Caco-2 (cell line): ENCODE results near the gene ZFHX3. TPM values are rescaled to one million over a fixed set of nuclear protein-coding genes. Genes with fewer than 3 reads are reported as not detected.

Experiments used
- BruUV-seq: library from RNA; stranded (reverse); fragments of 400-500 nt; replicated peaks from 2 replicates; lab custom pipeline; 2021; lab: Mats Ljungman, UMichigan
- CTCF ChIA-PET: fragments of 300-600 bp; sonication (Branson Sonifier 250); formaldehyde crosslinking; loops from one replicate; lab custom pipeline; 2022; ENCODE audit warnings: antibody characterized with exemption; lab: Charles Lee
- POLR2A ChIA-PET: fragments of 300-600 bp; sonication (Branson Sonifier 250); formaldehyde crosslinking; loops from one replicate; lab custom pipeline; 2022; ENCODE audit warnings: antibody characterized with exemption; lab: Charles Lee
- DNase-seq, 2 experiments: peaks; one replicate each; pipeline versions ENCODE4 v3.0.0 to v3.0.0-alpha.2; 2020 to 2022
- H3K27me3 ChIP-seq: replicated peaks from 2 replicates; pipeline ENCODE4 v1.6.0; 2011; ENCODE audit warnings: low read length; ENCODE audit not compliant: control insufficient read depth, insufficient read depth
- H3K36me3 ChIP-seq: 2 replicates; pipeline ENCODE4 v1.5.1; 2011; ENCODE audit warnings: low read length; ENCODE audit not compliant: control insufficient read depth, insufficient read depth
- H3K4me1 ChIP-seq: fragments of 250-450 bp; sonication (Bioruptor Pico); 2 replicates; pipeline ENCODE4 v1.5.1; 2020; ENCODE audit warnings: mild to moderate bottlenecking
- H3K4me3 ChIP-seq: 2 replicates; pipeline ENCODE4 v1.5.1; 2011; ENCODE audit warnings: low read depth, mild to moderate bottlenecking, control low read depth, low read length
- H3K9me3 ChIP-seq: fragments of 250-450 bp; sonication (Bioruptor Pico); 2 replicates; pipeline ENCODE4 v1.5.1; 2020; ENCODE audit warnings: mild to moderate bottlenecking, moderate library complexity
- H3K27ac Mint-ChIP-seq: one replicate; pipeline ENCODE4 v1.8.0; 2022; ENCODE audit warnings: mixed read lengths; ENCODE audit not compliant: unreplicated experiment
- H3K27me3 Mint-ChIP-seq: one replicate; pipeline ENCODE4 v1.8.0; 2022; ENCODE audit warnings: mixed read lengths; ENCODE audit not compliant: insufficient read depth, unreplicated experiment
- H3K36me3 Mint-ChIP-seq: one replicate; pipeline ENCODE4 v1.8.0; 2022; ENCODE audit warnings: mild to moderate bottlenecking, mixed read lengths; ENCODE audit not compliant: insufficient read depth, unreplicated experiment
- H3K4me1 Mint-ChIP-seq: one replicate; pipeline ENCODE4 v1.8.0; 2022; ENCODE audit warnings: low read depth, mixed read lengths; ENCODE audit not compliant: unreplicated experiment
- H3K4me3 Mint-ChIP-seq: one replicate; pipeline ENCODE4 v1.8.0; 2022; ENCODE audit warnings: mild to moderate bottlenecking, moderate library complexity, mixed read lengths; ENCODE audit not compliant: unreplicated experiment
- H3K9me3 Mint-ChIP-seq: one replicate; pipeline ENCODE4 v1.8.0; 2022; ENCODE audit warnings: mixed read lengths; ENCODE audit not compliant: unreplicated experiment
- intact Hi-C: fragments of 100-400 bp; cut with micrococcal nuclease; formaldehyde crosslinking; loops from one replicate; pipeline ENCODE4 v1.10.0; 2022; ENCODE audit not compliant: unreplicated experiment
- total RNA-seq: library from RNA; stranded (reverse); gene quantifications from 2 replicates; pipeline ENCODE4 v1.2.3, GENCODE V29; 2022
- TF ChIP-seq, protein P1 (sequence below), 2 experiments: fragments of 200-600 bp in 1 of 2; IDR thresholded peaks; 1 replicate in 1 of 2; 2 replicates in 1 of 2; pipeline versions ENCODE4 v1.5.1 to v1.8.0; 2011 to 2022; ENCODE audit warnings: antibody characterized with exemption in 1 of 2, control low read depth in 1 of 2, inconsistent platforms in 1 of 2, low read depth in 1 of 2, low read length in 1 of 2, mild to moderate bottlenecking in 1 of 2, moderate library complexity in 1 of 2; ENCODE audit not compliant: insufficient read depth in 1 of 2, severe bottlenecking in 1 of 2, unreplicated experiment in 1 of 2

Gene ZFHX3
- total RNA-seq, 1 experiment from 2014 or later = 39.9 TPM

DNA sequence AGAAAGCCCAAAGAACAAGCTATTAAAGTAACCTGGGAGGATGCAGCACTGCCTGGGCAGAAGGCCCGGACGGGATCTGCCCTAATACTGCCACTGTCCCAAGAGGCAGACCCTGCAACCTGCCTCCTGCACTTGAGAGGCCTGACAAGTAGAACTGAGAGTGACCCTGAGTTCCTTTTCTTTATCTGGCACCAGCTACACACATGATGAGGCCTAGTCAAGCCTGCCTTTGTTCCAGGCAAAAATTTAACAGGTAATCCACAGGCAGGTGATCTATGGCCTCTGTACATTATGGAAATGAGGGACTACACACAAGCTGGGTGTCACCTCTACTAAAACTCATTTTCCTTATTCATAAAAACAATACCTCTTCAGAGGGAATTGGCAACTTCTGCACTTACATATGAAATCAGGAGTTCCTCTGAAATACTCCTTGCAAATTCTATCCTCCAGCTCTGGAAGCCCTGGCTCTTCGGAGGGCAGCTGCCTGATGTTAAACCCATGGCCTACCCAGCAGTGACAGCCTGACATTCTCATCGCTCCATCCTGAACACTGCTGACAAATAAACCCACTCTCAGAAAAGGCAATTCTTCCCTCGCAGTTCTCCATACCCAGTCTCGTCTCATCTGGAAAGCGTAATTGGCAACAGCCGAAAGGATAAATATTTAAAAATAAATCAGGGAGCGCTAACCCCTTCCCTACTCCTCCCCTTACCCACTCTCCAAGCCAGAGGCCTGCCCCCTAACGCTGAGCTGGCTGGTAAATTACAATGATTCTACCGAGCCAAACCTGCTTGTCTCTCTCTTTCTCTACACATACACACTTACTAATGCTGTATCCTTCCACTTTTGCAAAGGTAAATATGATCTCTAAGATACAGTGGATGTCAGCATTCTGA is 2.5 kb upstream of the ZFHX3 start:
- CTCF ChIA-PET = interaction anchor here (0.6 kb wide), 1 partner anchor 1160 kb away, joined by 3 read pairs; no protein-coding TSS in a partner anchor

DNA sequence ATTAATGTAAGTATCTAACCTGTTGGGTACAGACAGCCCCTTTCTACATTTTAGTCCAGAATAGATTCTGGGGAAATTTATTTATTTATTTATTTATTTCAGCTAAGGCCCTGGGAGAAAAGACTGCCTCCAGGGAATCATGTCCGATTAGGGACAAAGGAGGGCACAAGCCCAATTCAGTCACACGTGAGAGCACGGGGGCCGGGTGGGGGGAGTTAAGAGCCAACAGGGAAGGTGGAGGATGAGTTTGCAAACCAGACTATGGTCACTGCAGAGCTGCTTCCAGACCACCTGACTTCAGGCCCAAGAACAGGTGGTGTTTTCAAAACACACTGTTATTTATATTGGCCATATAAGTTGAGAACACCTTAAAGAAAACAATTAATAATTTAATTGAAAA is 1.6 kb upstream of the ZFHX3 start:
- TF ChIP-seq, protein P1, sequence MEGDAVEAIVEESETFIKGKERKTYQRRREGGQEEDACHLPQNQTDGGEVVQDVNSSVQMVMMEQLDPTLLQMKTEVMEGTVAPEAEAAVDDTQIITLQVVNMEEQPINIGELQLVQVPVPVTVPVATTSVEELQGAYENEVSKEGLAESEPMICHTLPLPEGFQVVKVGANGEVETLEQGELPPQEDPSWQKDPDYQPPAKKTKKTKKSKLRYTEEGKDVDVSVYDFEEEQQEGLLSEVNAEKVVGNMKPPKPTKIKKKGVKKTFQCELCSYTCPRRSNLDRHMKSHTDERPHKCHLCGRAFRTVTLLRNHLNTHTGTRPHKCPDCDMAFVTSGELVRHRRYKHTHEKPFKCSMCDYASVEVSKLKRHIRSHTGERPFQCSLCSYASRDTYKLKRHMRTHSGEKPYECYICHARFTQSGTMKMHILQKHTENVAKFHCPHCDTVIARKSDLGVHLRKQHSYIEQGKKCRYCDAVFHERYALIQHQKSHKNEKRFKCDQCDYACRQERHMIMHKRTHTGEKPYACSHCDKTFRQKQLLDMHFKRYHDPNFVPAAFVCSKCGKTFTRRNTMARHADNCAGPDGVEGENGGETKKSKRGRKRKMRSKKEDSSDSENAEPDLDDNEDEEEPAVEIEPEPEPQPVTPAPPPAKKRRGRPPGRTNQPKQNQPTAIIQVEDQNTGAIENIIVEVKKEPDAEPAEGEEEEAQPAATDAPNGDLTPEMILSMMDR (IDR thresholded peaks at IDR 0.05; ENCODE audit: insufficient read depth in 1 of 2, low read depth in 1 of 2, low read length in 1 of 2, severe bottlenecking in 1 of 2, unreplicated experiment in 1 of 2) = no peak

More for the DNA sequence above, 2.5 kb upstream of the ZFHX3 start:
- no peak for DNase-seq
- no peaks in the 10 kb centered on the region for H3K9me3 Mint-ChIP-seq
- no TSS peak for BruUV-seq
- H3K4me3 ChIP-seq = no peak overlapping the region
- POLR2A ChIA-PET = interaction anchor here (0.6 kb wide), 1 partner anchor 183 kb away, joined by 3 read pairs; no protein-coding TSS in a partner anchor
- H3K4me3 Mint-ChIP-seq = no peak overlapping the region
- no peaks in the 10 kb centered on the region for H3K36me3 ChIP-seq
- intact Hi-C loops = no loop called here
- TF ChIP-seq, protein P1 (IDR thresholded peaks at IDR 0.05; ENCODE audit: insufficient read depth in 1 of 2, low read depth in 1 of 2, low read length in 1 of 2, severe bottlenecking in 1 of 2, unreplicated experiment in 1 of 2) = no peak
- H3K27me3 ChIP-seq = no peaks in the 10 kb centered on the region
- H3K4me1 Mint-ChIP-seq = peaks cover 34% of the 10 kb centered on the region
- H3K9me3 ChIP-seq = no peaks in the 10 kb centered on the region
- no peak overlapping the region for H3K27ac Mint-ChIP-seq
- no peaks in the 10 kb centered on the region for H3K27me3 Mint-ChIP-seq
- H3K36me3 Mint-ChIP-seq = peaks cover 8% of the 10 kb centered on the region
- H3K4me1 ChIP-seq = peaks cover 65% of the 10 kb centered on the region

DNA sequence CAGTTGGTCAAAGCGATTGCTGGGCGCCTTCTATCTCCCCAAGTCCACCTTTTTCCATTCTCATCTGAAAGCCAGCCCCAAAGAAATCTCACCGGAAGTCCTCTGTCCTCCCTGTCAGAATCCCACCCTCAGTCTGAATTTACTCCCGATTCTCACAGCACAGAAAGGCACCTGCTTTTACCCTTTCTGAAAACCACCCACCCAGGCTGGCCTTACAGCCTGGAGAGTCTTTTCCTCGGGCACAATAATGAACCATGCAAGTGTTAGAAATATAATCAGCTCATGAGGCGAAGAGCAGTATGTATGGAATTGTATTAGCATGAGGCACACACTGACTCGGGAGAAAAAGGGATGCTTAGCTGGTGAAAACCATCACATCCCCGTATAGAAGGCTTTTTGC is 1.2 kb upstream of the ZFHX3 start:
- POLR2A ChIA-PET = interaction anchor here (0.6 kb wide), 1 partner anchor 1483 kb away, joined by 15 read pairs; no protein-coding TSS in a partner anchor
- BruUV-seq = no TSS peak

More for the DNA sequence above, 1.6 kb upstream of the ZFHX3 start:
- H3K4me3 ChIP-seq = no peak overlapping the region
- H3K36me3 Mint-ChIP-seq = peaks cover 8% of the 10 kb centered on the region
- no peak for DNase-seq
- no peaks in the 10 kb centered on the region for H3K9me3 Mint-ChIP-seq
- peaks cover 24% of the 10 kb centered on the region for H3K4me1 Mint-ChIP-seq
- ChIA-PET POLR2A (interaction anchor here (0.6 kb wide), 2 partner anchors 184 to 1483 kb away, joined by 3 to 15 read pairs; no protein-coding TSS in a partner anchor), CTCF (no interaction called here)
- no peaks in the 10 kb centered on the region for H3K27me3 Mint-ChIP-seq
- no peak overlapping the region for H3K27ac Mint-ChIP-seq
- no peaks in the 10 kb centered on the region for H3K27me3 ChIP-seq
- no peaks in the 10 kb centered on the region for H3K36me3 ChIP-seq
- peaks cover 63% of the 10 kb centered on the region for H3K4me1 ChIP-seq
- H3K9me3 ChIP-seq = no peaks in the 10 kb centered on the region
- peak overlapping the region; percentile 73 for H3K4me3 Mint-ChIP-seq
- intact Hi-C loops = loop anchor here (2.0 to 5.0 kb wide), 3 partner anchors 53 to 547 kb away; no protein-coding TSS in a partner anchor
- no TSS peak for BruUV-seq

More for the DNA sequence above, 1.2 kb upstream of the ZFHX3 start:
- CTCF ChIA-PET = no interaction called here
- intact Hi-C loops = loop anchor here (2.0 to 5.0 kb wide), 3 partner anchors 52 to 547 kb away; no protein-coding TSS in a partner anchor
- Mint-ChIP-seq H3K36me3 (peaks cover 8% of the 10 kb centered on the region), H3K9me3 (no peaks in the 10 kb centered on the region), H3K27me3 (no peaks in the 10 kb centered on the region), H3K4me1 (peaks cover 24% of the 10 kb centered on the region), H3K4me3 (peak overlapping the region; percentile 73), H3K27ac (no peak overlapping the region)
- Histone ChIP-seq H3K4me3 (peak overlapping the region; percentile 92), H3K27me3 (no peaks in the 10 kb centered on the region), H3K36me3 (no peaks in the 10 kb centered on the region), H3K4me1 (peaks cover 66% of the 10 kb centered on the region), H3K9me3 (no peaks in the 10 kb centered on the region)
- TF ChIP-seq, protein P1 (IDR thresholded peaks at IDR 0.05; ENCODE audit: insufficient read depth in 1 of 2, low read depth in 1 of 2, low read length in 1 of 2, severe bottlenecking in 1 of 2, unreplicated experiment in 1 of 2) = no peak
- no peak for DNase-seq
